ENCODE measurements around the gene MRPS18A. TPM values are rescaled to one million over a fixed set of nuclear protein-coding genes. Genes with fewer than 3 reads are reported as not detected.
"Not testable (repeated sequence)": the region's sequence is repeated elsewhere in the genome, so short reads cannot be mapped to it uniquely, and the experiment has no call there.

Gene MRPS18A
- total and polyA plus RNA-seq, 9 donors, result 21.9 to 45.0 (median 29.8) TPM

- no peak for TF ChIP-seq CTCF (IDR thresholded peaks at IDR 0.05)
- TF ChIP-seq POLR2A (IDR thresholded peaks at IDR 0.05), result no peak
- no peak for TF ChIP-seq EP300 (IDR thresholded peaks at IDR 0.05)
- DNase-seq, result no peak
- Histone ChIP-seq H3K27me3 (no peaks in the 10 kb centered on the region), H3K4me3 (no peak overlapping the region), H3K9me3 (no peaks in the 10 kb centered on the region), H3K27ac (no peak overlapping the region), H3K36me3 (no peaks in the 10 kb centered on the region), H3K4me1 (ENCODE audit: insufficient read depth) (peaks cover 4% of the 10 kb centered on the region)
- intact Hi-C loops (cut with DNase I), result no loop called here
- 90 to 97% (median 92%) methylated on average over 21 of the region's 21 CpGs for WGBS, 3 donors
Observed at GRCh38 chr6:43639984-43640800, 47.4 kb downstream of the MRPS18A start.

GRCh38 chr6:43636308-43636659, 51.3 kb downstream of the MRPS18A start:
- DNase-seq, result no peak
- no peak for TF ChIP-seq CTCF (IDR thresholded peaks at IDR 0.05)
- TF ChIP-seq EP300 (IDR thresholded peaks at IDR 0.05), result no peak
- no peak for TF ChIP-seq POLR2A (IDR thresholded peaks at IDR 0.05)
- H3K4me1 ChIP-seq (ENCODE audit: insufficient read depth), result peaks cover 4% of the 10 kb centered on the region
- H3K27ac ChIP-seq, result peak overlapping the region in 1 of 2 donors; percentile 23
- peak overlapping the region; percentile 62 for H3K4me3 ChIP-seq
- no peaks in the 10 kb centered on the region for H3K9me3 ChIP-seq
- WGBS, 3 donors, result 10 to 14% (median 13%) methylated on average over 7 of the region's 7 CpGs
- intact Hi-C loops (cut with DNase I), result no loop called here
- no peaks in the 10 kb centered on the region for H3K27me3 ChIP-seq
- H3K36me3 ChIP-seq, result no peaks in the 10 kb centered on the region

- intact Hi-C loops (cut with DNase I), result no loop called here
- Histone ChIP-seq H3K36me3 (no peaks in the 10 kb centered on the region), H3K4me1 (ENCODE audit: insufficient read depth) (peaks cover 4% of the 10 kb centered on the region)
Observed at GRCh38 chr6:43635387-43636307, 51.9 kb downstream of the MRPS18A start, which contains the start of gene MAD2L1BP. TSS of gene MAD2L1BP (plus strand) at chr6:43635840. CDS start at chr6:43635876, 36 bp downstream.

GRCh38 chr6:43634702-43635303, 52.8 kb downstream of the MRPS18A start:
- WGBS, 3 donors, result 59 to 62% (median 60%) methylated on average over 9 of the region's 9 CpGs
- Histone ChIP-seq H3K27ac (no peak overlapping the region), H3K4me1 (ENCODE audit: insufficient read depth) (peaks cover 4% of the 10 kb centered on the region), H3K9me3 (no peaks in the 10 kb centered on the region), H3K36me3 (no peaks in the 10 kb centered on the region), H3K4me3 (no peak overlapping the region), H3K27me3 (no peaks in the 10 kb centered on the region)
- TF ChIP-seq POLR2A (IDR thresholded peaks at IDR 0.05) (no peak), EP300 (IDR thresholded peaks at IDR 0.05) (no peak), CTCF (IDR thresholded peaks at IDR 0.05) (no peak)
- intact Hi-C loops (cut with DNase I), result no loop called here
- no peak for DNase-seq

More at GRCh38 chr6:43635387-43636307, 51.9 kb downstream of the MRPS18A start, which contains the start of gene MAD2L1BP:
- H3K9me3 ChIP-seq, result no peaks in the 10 kb centered on the region
- no peaks in the 10 kb centered on the region for H3K27me3 ChIP-seq
- TF ChIP-seq POLR2A (IDR thresholded peaks at IDR 0.05) (peak; percentile 35), EP300 (IDR thresholded peaks at IDR 0.05) (no peak)
- H3K4me3 ChIP-seq, result peak within 1 kb of the TSS; percentile 62
- WGBS, 3 donors, result 2 to 3% (median 2%) methylated on average over 46 to 48 of the region's 48 CpGs
- peak; percentile 75 to 88 (median 78) for DNase-seq
- H3K27ac ChIP-seq, result peak within 1 kb of the TSS; percentile 23 to 56

- H3K27me3 ChIP-seq; H3K9me3 ChIP-seq; H3K36me3 ChIP-seq; H3K27ac ChIP-seq; intact Hi-C loops (cut with DNase I); H3K4me1 ChIP-seq (ENCODE audit: insufficient read depth); H3K4me3 ChIP-seq: not testable (repeated sequence)
- 90 to 91% (median 91%) methylated on average over 7 of the region's 7 CpGs for WGBS, 3 donors
- DNase-seq, result peak in 1 of 5 donors; percentile 15
Observed at GRCh38 chr6:43633002-43633401, 54.6 kb downstream of the MRPS18A start.
